GM18520 (cell line): ENCODE measurements around the gene SUMF2.
"Not testable (repeated sequence)": the region's sequence is repeated elsewhere in the genome, so short reads cannot be mapped to it uniquely, and the experiment has no call there.

Experiments used
- ATAC-seq: cut with Tn5 transposase; IDR thresholded peaks from one replicate; pipeline ENCODE4 v1.9.1; 2021; ENCODE audit not compliant: unreplicated experiment

Gene SUMF2

GRCh38 chr7:56105508-56105907 lies 41.4 kb downstream of the SUMF2 start:
- no peak for ATAC-seq

- peak; percentile 99 for ATAC-seq
Measured at GRCh38 chr7:56106108-56107073, 42.3 kb downstream of the SUMF2 start, which contains the start of gene CHCHD2. CHCHD2 (minus strand) TSS chr7:56106476; CDS start chr7:56106413, 63 bp downstream.

- ATAC-seq = no peak
Measured at GRCh38 chr7:56107954-56108258, 43.8 kb downstream of the SUMF2 start.

- ATAC-seq = no peak
Measured at GRCh38 chr7:56110611-56111010, 46.5 kb downstream of the SUMF2 start.

- ATAC-seq = not testable (repeated sequence)
Measured at GRCh38 chr7:56112244-56112643, 48.2 kb downstream of the SUMF2 start.

GRCh38 chr7:56115852-56116538 lies 51.9 kb downstream of the SUMF2 start, which contains the start of gene NUPR2:
NUPR2 (minus strand) TSS chr7:56116417; CDS start chr7:56116314, 103 bp downstream.
- ATAC-seq = no peak

- no peak for ATAC-seq
Measured at GRCh38 chr7:56121440-56121839, 57.4 kb downstream of the SUMF2 start.

GRCh38 chr7:56124981-56125380 lies 60.9 kb downstream of the SUMF2 start:
- ATAC-seq = no peak

- no peak for ATAC-seq
Measured at GRCh38 chr7:56125831-56126230, 61.7 kb downstream of the SUMF2 start.

- ATAC-seq = no peak
Measured at GRCh38 chr7:56127241-56127975, 63.3 kb downstream of the SUMF2 start.
